ENCODE measurements around the gene PTGES.
"Not testable (repeated sequence)": the region's sequence is repeated elsewhere in the genome, so short reads cannot be mapped to it uniquely, and the experiment has no call there.

PTGES gene, protein sequence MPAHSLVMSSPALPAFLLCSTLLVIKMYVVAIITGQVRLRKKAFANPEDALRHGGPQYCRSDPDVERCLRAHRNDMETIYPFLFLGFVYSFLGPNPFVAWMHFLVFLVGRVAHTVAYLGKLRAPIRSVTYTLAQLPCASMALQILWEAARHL

DNA sequence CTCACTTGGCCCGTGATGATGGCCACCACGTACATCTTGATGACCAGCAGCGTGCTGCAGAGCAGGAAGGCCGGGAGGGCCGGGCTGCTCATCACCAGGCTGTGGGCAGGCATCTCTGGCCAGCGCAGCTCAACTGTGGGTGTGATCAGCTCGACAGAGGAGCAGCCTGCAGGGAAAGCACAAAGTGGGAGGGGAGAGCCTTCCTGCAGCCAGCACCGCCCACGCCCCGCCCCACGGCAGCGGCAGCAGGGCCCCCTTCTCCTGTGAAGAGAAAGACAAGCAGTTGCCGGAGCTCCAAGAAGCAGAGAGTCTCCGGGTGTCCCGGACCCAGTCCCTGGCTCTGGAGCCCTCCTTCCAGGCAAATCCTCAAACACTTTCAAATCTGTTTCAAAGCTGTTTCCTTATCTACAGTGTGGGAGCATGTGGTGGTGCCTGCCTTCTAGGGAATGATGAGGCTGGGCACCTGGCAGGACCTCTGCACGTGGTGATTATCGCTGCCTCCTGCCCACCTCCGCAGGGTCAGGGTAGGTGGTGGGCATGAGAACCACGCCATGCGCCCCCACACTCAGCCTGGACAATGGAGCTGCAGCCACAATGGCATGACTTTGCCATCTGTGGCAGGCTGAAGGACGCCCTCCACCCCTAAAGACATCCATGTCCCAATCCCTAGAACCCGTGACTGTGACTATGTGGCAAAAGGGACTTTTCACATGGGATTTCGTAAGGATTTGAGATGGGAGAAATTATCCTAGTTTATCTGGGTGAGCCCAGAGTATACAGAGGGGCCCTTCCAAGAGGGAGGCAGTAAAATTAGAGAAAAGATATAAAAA, at the start of gene PTGES:
Gene PTGES (minus strand): TSS at position 143 of the 830 bp plus-strand sequence. CDS start 30 bp downstream, at position 113.
- H3K4me1 ChIP-seq (ENCODE audit: control insufficient read depth in 1 of 2, insufficient read depth in 1 of 2, low read depth in 1 of 2, low read length in 1 of 2): peaks cover 31% of the 10 kb centered on the region in 2 experiments
- H3K36me3 ChIP-seq: peaks cover 40% of the 10 kb centered on the region
- TF ChIP-seq, protein P1, sequence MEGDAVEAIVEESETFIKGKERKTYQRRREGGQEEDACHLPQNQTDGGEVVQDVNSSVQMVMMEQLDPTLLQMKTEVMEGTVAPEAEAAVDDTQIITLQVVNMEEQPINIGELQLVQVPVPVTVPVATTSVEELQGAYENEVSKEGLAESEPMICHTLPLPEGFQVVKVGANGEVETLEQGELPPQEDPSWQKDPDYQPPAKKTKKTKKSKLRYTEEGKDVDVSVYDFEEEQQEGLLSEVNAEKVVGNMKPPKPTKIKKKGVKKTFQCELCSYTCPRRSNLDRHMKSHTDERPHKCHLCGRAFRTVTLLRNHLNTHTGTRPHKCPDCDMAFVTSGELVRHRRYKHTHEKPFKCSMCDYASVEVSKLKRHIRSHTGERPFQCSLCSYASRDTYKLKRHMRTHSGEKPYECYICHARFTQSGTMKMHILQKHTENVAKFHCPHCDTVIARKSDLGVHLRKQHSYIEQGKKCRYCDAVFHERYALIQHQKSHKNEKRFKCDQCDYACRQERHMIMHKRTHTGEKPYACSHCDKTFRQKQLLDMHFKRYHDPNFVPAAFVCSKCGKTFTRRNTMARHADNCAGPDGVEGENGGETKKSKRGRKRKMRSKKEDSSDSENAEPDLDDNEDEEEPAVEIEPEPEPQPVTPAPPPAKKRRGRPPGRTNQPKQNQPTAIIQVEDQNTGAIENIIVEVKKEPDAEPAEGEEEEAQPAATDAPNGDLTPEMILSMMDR (IDR thresholded peaks at IDR 0.05): no peak
- H3K9me3 ChIP-seq: no peaks in the 10 kb centered on the region
- H3K27me3 ChIP-seq: peaks cover 27% of the 10 kb centered on the region
- no peak within 1 kb of the TSS for H3K27ac ChIP-seq
- no peak within 1 kb of the TSS for H3K4me3 ChIP-seq (ENCODE audit: low read depth in 1 of 2, low read length in 1 of 2)

GRCh38 chr9:129801504-129801903, 48.7 kb upstream of the PTGES start:
- H3K36me3 ChIP-seq: peaks cover 6% of the 10 kb centered on the region
- H3K27ac ChIP-seq: peak overlapping the region; percentile 39
- H3K4me1 ChIP-seq (ENCODE audit: control insufficient read depth in 1 of 2, insufficient read depth in 1 of 2, low read depth in 1 of 2, low read length in 1 of 2): peaks cover 30 to 31% of the 10 kb centered on the region in 2 experiments
- no peaks in the 10 kb centered on the region for H3K9me3 ChIP-seq
- no peak overlapping the region for H3K4me3 ChIP-seq (ENCODE audit: low read depth in 1 of 2, low read length in 1 of 2)
- TF ChIP-seq, protein P1 (IDR thresholded peaks at IDR 0.05): no peak
- H3K27me3 ChIP-seq: no peaks in the 10 kb centered on the region

DNA sequence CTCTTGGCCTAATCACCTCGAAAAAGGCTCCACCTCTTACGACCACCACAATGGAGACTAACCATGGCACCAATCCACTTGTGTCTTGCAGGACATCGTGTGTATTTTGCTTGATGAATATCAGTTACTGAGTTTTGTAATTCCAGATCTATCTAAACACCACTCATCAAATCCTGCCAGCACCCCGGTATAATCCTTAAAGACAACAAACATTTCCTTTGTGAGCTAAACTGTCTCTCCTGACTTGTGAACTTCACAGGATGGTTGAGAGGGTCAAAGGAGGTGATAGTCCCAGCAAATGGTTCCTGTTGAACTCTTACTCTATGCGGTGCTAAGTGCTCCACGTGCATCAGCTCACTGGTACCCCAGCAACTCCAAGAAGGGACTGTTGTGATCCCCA, 46.1 kb upstream of the PTGES start:
- H3K27ac ChIP-seq: no peak overlapping the region
- peaks cover 21% of the 10 kb centered on the region for H3K27me3 ChIP-seq
- H3K4me1 ChIP-seq (ENCODE audit: control insufficient read depth in 1 of 2, insufficient read depth in 1 of 2, low read depth in 1 of 2, low read length in 1 of 2): peaks cover 5 to 7% of the 10 kb centered on the region in 2 experiments
- TF ChIP-seq, protein P1 (IDR thresholded peaks at IDR 0.05): no peak
- H3K4me3 ChIP-seq (ENCODE audit: low read depth in 1 of 2, low read length in 1 of 2): no peak overlapping the region
- no peaks in the 10 kb centered on the region for H3K36me3 ChIP-seq
- no peaks in the 10 kb centered on the region for H3K9me3 ChIP-seq

- H3K4me1 ChIP-seq (ENCODE audit: control insufficient read depth in 1 of 2, insufficient read depth in 1 of 2, low read depth in 1 of 2, low read length in 1 of 2); H3K36me3 ChIP-seq; H3K4me3 ChIP-seq (ENCODE audit: low read depth in 1 of 2, low read length in 1 of 2); H3K27ac ChIP-seq; H3K9me3 ChIP-seq: not testable (repeated sequence)
- H3K27me3 ChIP-seq: peaks cover 29% of the 10 kb centered on the region
These were observed 43.2 kb upstream of the PTGES start for GRCh38 chr9:129796029-129796428.

- peaks cover 0 to 7% of the 10 kb centered on the region in 2 experiments for H3K4me1 ChIP-seq (ENCODE audit: control insufficient read depth in 1 of 2, insufficient read depth in 1 of 2, low read depth in 1 of 2, low read length in 1 of 2)
These were observed 41.7 kb upstream of the PTGES start for GRCh38 chr9:129794549-129794948.

More at GRCh38 chr9:129794549-129794948, 41.7 kb upstream of the PTGES start:
- Histone ChIP-seq H3K27me3 (peaks cover 30% of the 10 kb centered on the region), H3K36me3 (no peaks in the 10 kb centered on the region), H3K4me3 (ENCODE audit: low read depth in 1 of 2, low read length in 1 of 2) (no peak overlapping the region), H3K9me3 (no peaks in the 10 kb centered on the region), H3K27ac (no peak overlapping the region)
- TF ChIP-seq, protein P1 (IDR thresholded peaks at IDR 0.05): no peak
